HepG2 (cell line): Measurements from ENCODE around the gene MRPL38. TPM values are rescaled to one million over a fixed set of nuclear protein-coding genes. Genes with fewer than 3 reads are reported as not detected.

Experiments
- ARID2 ChIP-seq: sonication (generic); formaldehyde crosslinking; IDR thresholded peaks from 2 replicates; pipeline ENCODE4 v1.8.1; 2022; ENCODE audit warnings: mild to moderate bottlenecking, missing genetic modification reagents, borderline replicate concordance
- BCL6 ChIP-seq: IDR thresholded peaks from 2 replicates; pipeline ENCODE4 v1.6.1; 2016; ENCODE audit warnings: missing genetic modification reagents, missing compliant biosample characterization
- DDIT3 ChIP-seq: sonication (generic); formaldehyde crosslinking; IDR thresholded peaks from 2 replicates; pipeline ENCODE4 v1.4.0; 2020; ENCODE audit warnings: mild to moderate bottlenecking, missing genetic modification reagents
- EED ChIP-seq: sonication (generic); formaldehyde crosslinking; IDR thresholded peaks from 2 replicates; pipeline ENCODE4 v1.5.0; 2020; ENCODE audit warnings: mild to moderate bottlenecking, missing genetic modification reagents
- EZH2 ChIP-seq: conservative IDR thresholded peaks from 2 replicates; pipeline ENCODE4 v1.6.1; 2012; ENCODE audit warnings: mild to moderate bottlenecking, low read depth, low read length, moderate library complexity
- GABPA ChIP-seq, 2 experiments: IDR thresholded peaks; 2 replicates each; pipeline ENCODE4 v1.6.1; 2011 to 2016; ENCODE audit warnings: low read depth in 2 of 2, low read length in 1 of 2, missing biosample characterization in 1 of 2, missing genetic modification characterization in 1 of 2
- GTF3A ChIP-seq: sonication (generic); formaldehyde crosslinking; conservative IDR thresholded peaks from 2 replicates; pipeline ENCODE4 v1.4.0; 2020; ENCODE audit warnings: mild to moderate bottlenecking, missing genetic modification reagents
- HDAC1 ChIP-seq: sonication (generic); formaldehyde crosslinking; IDR thresholded peaks from 2 replicates; pipeline ENCODE4 v1.5.1; 2020; ENCODE audit warnings: mild to moderate bottlenecking, missing genetic modification reagents
- HDAC2 ChIP-seq: sonication (generic); formaldehyde crosslinking; IDR thresholded peaks from 2 replicates; pipeline ENCODE4 v1.4.0; 2020; ENCODE audit warnings: missing genetic modification reagents
- NCOA1 ChIP-seq: sonication (generic); formaldehyde crosslinking; IDR thresholded peaks from 2 replicates; pipeline ENCODE4 v1.9.0; 2021; ENCODE audit warnings: missing genetic modification reagents
- NKX3-1 ChIP-seq: sonication (generic); formaldehyde crosslinking; IDR thresholded peaks from 2 replicates; pipeline ENCODE4 v1.5.0; 2020; ENCODE audit warnings: missing genetic modification reagents
- POLR2AphosphoS5 ChIP-seq: IDR thresholded peaks from 2 replicates; pipeline ENCODE4 v1.6.1; 2012; ENCODE audit warnings: low read depth, low read length
- SIX1 ChIP-seq: sonication (generic); formaldehyde crosslinking; IDR thresholded peaks from 2 replicates; pipeline ENCODE4 v1.4.0; 2020; ENCODE audit warnings: missing genetic modification reagents, borderline replicate concordance
- SNAI1 ChIP-seq: sonication (generic); formaldehyde crosslinking; IDR thresholded peaks from 2 replicates; pipeline ENCODE4 v1.5.0; 2020; ENCODE audit warnings: mild to moderate bottlenecking, missing genetic modification reagents, borderline replicate concordance
- THAP8 ChIP-seq: sonication (generic); formaldehyde crosslinking; IDR thresholded peaks from 2 replicates; pipeline ENCODE4 v1.5.1; 2020; ENCODE audit warnings: missing genetic modification reagents, mild to moderate bottlenecking, borderline replicate concordance
- TRIM22 ChIP-seq: fragments of 450-650 bp; IDR thresholded peaks from 2 replicates; pipeline ENCODE4 v1.6.1; 2017
- ZBTB7A ChIP-seq: sonication (generic); formaldehyde crosslinking; IDR thresholded peaks from 2 replicates; pipeline ENCODE4 v1.8.0; 2022; ENCODE audit warnings: mild to moderate bottlenecking, missing genetic modification reagents
- ZNF296 ChIP-seq: sonication (generic); formaldehyde crosslinking; conservative IDR thresholded peaks from 2 replicates; pipeline ENCODE4 v1.5.0; 2020; ENCODE audit warnings: mild to moderate bottlenecking, missing genetic modification reagents
- ZNF451 ChIP-seq: sonication (generic); formaldehyde crosslinking; IDR thresholded peaks from 2 replicates; pipeline ENCODE4 v1.5.0; 2020; ENCODE audit warnings: mild to moderate bottlenecking, missing genetic modification reagents
- ZNF562 ChIP-seq: sonication (generic); formaldehyde crosslinking; IDR thresholded peaks from 2 replicates; pipeline ENCODE4 v1.8.0; 2022; ENCODE audit warnings: missing genetic modification reagents, borderline replicate concordance
- ZNF776 ChIP-seq: sonication (generic); formaldehyde crosslinking; IDR thresholded peaks from 2 replicates; pipeline ENCODE4 v1.4.0; 2020; ENCODE audit warnings: mild to moderate bottlenecking, missing genetic modification reagents
- ZSCAN5A ChIP-seq: sonication (generic); formaldehyde crosslinking; IDR thresholded peaks from 2 replicates; pipeline ENCODE4 v1.8.0; 2022; ENCODE audit warnings: mild to moderate bottlenecking, missing genetic modification reagents, borderline replicate concordance
- polyA plus RNA-seq, 8 experiments: library from polyadenylated mRNA; depleted of rRNA in 3 of 8; stranded (reverse) in 7 of 8; unstranded in 1 of 8; fragments of >200 nt; fragmentation: Illumina TruSeq in 4 of 8; extraction: Trizol in 4 of 8; gene quantifications; 2 replicates each; pipeline versions ENCODE4 v1.2.1 to v1.2.3, GENCODE V29; 2011 to 2016; ENCODE audit warnings: low read depth in 4 of 8, missing spikeins in 1 of 8, mixed read lengths in 1 of 8; ENCODE audit not compliant: insufficient read depth in 1 of 8
- total RNA-seq, 5 experiments: library from RNA; depleted of rRNA; stranded (reverse); fragments of >200 nt; fragmentation: Illumina TruSeq; extraction: Trizol; gene quantifications; 2 replicates each; pipeline ENCODE4 v1.2.3, GENCODE V29; 2016; ENCODE audit warnings: low read depth in 1 of 5
- TF ChIP-seq, protein P1 (sequence below): IDR thresholded peaks from 2 replicates; pipeline ENCODE4 v1.6.1; 2016; ENCODE audit warnings: missing biosample characterization, missing genetic modification reagents, low read depth

Gene MRPL38
- total and polyA plus RNA-seq, 2 of the 13 experiments (the other 11 are each of a cell fraction or from before 2014, with no cell fraction given): 83.7 to 125 TPM

DNA sequence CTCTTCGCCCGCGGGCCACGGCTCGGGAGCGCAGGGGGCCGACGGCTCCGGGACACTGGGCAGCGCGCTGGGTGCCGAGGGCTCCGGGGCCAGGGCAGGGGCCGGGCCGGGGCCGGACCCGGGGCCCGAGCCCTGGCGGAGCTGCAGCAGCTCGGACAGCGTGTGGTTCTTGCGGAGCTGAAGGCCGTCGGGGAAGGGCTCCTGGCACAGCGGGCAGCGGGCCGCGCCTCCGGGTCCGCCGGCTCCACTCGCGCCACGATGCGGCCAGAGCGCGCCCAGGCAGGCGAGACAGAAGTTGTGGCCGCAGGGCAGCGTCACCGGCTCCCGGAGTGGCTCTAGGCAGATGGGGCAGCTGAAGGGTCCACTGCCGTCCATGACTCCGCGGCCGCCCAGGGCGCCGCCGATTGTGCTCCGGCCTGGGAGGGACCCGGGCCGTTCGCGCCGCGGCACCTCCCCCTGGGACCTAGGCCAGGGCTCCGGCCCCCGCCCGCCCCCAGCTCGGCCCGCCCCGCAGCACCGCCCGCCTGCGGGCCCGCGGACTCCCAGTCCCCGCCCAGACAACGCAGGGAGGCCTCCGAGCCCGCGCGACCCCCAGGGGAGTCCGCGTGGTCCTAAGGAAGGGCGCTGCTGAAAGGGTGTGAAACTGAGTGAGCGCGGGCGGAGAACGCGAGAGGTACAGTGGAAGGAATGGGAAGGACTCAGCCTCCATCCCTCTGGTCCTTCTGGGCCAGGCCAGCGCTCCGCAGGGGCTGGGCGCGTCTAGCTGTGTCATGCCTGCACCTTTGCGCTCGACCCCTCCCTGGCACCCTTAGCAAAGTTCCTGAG is 26.3 kb downstream of the MRPL38 start, which contains the start of gene TRIM47 (continued):
- TF ChIP-seq THAP8 (CRISPR knock-in tag) (no peak; the same call in 1 of the 2 replicates), DDIT3 (no peak; the same call in 1 of the 2 replicates), ZNF296 (no peak; the same call in 1 of the 2 replicates), ZBTB7A (CRISPR knock-in tag) (peak; percentile 96), POLR2AphosphoS5 (peak; percentile 80), HDAC1 (CRISPR knock-in tag) (peak; percentile 80), GABPA (IDR thresholded peaks at IDR 0.05; ENCODE audit: low read depth, low read length) (no peak), GABPA (CRISPR knock-in tag; IDR thresholded peaks at IDR 0.05; ENCODE audit: low read depth) (no peak), ZNF776 (CRISPR knock-in tag) (no peak), EED (no peak), ARID2 (CRISPR knock-in tag) (no peak), TRIM22 (no peak), ZSCAN5A (CRISPR knock-in tag) (no peak), ZNF562 (no peak), NCOA1 (CRISPR knock-in tag) (peak; percentile 43; the same call in 1 of the 2 replicates), HDAC2 (peak; percentile 82), GTF3A (CRISPR knock-in tag) (peak; percentile 87; the same call in 1 of the 2 replicates), SIX1 (CRISPR knock-in tag) (no peak), ZNF451 (CRISPR knock-in tag) (no peak; the same call in 1 of the 2 replicates), BCL6 (peak; percentile 25; the same call in 1 of the 2 replicates), SNAI1 (CRISPR knock-in tag) (0 out of 2 replicates have a peak, but pooled peaks have one; percentile 61), EZH2 (no peak), NKX3-1 (no peak)
- TF ChIP-seq, protein P1, sequence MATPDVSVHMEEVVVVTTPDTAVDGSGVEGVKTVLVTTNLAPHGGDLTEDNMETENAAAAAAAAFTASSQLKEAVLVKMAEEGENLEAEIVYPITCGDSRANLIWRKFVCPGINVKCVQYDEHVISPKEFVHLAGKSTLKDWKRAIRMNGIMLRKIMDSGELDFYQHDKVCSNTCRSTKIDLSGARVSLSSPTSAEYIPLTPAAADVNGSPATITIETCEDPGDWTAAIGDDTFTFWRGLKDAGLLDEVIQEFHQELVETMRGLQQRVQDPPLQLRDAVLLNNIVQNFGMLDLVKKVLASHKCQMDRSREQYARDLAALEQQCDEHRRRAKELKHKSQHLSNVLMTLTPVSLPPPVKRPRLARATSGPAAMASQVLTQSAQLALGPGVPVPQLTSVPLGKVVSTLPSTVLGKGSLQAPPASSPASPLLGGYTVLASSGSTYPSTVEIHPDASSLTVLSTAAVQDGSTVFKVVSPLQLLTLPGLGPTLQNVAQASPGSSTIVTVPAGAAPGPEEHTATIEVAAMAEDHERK: no peak
